Epithelial cell of esophagus (primary cell): Measurements from ENCODE around the gene GLB1L3.

Experiments
- DNase-seq: peaks from one replicate; pipeline ENCODE4 v3.0.0; 2010; ENCODE audit warnings: low read depth
- H3K4me3 ChIP-seq: 2 replicates; pipeline ENCODE4 v1.5.1; 2011; ENCODE audit warnings: mild to moderate bottlenecking, low read length, control low read depth
- CTCF ChIP-seq: IDR thresholded peaks from 2 replicates; pipeline ENCODE4 v1.5.1; 2011; ENCODE audit warnings: low read depth, mild to moderate bottlenecking, low read length, control low read depth, inconsistent platforms; ENCODE audit not compliant: insufficient read depth; ENCODE audit errors: missing control alignments

The GLB1L3 gene

DNA sequence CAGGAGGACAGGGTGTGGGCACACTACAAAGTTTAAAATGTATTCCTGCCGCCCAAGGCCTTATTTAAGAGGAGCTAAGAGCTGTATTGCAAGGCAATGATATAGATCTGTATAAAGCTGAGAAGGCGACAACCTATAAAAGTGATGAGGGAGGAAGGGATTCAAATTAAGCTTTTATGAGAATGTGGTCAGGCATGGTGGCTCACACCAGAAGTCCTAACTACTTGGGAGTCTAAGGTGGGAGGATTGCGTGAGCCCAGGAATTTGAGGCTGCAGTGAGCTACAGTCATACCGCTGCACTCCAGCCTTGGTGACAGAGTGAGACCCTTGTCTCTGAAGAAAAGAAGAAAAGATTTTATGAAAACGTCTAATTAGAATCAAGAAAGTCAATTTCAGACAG, 9.7 kb upstream of the GLB1L3 start:
- TF ChIP-seq CTCF, result no peak
- no peak for DNase-seq
- no peak overlapping the region for H3K4me3 ChIP-seq

DNA sequence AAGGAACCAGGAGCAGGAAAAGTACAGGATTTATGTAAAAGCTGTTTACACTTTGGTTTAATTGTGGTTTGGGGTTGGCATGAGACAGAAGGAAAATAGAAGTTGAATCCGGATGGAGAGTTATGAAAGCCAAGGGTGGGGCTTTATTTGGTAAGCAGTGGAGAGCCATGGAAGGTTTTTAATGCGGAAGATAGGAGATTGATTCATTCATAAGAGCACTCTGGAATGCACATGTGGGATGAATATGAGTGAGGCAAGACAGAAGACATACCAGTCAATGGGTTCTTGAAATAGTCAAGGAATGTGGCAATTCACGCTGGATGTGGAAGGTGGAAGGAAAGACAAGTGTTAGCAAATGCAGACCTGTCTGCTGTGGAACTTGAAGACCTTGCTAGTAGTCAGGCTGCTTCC, 9.3 kb upstream of the GLB1L3 start:
- no peak overlapping the region for H3K4me3 ChIP-seq
- DNase-seq, result peak; percentile 99
- no peak for TF ChIP-seq CTCF

DNA sequence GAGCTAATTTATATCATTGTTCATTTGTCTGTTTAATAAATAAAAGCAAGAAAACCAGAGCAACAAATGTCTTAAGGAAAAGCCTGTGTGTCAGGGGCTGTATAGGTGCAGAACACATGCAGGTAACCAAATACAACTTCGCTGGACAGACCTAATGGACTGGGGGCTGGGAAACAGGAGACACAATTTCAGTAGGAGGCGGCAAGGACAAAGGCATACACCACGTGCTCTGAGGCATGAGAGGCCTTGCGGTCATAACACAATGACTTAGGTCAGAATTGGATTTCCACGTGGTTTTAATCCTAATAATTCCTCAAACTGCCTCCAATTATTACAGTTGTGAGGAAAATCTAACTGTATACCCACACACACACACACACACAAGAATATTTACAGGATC, 8.7 kb upstream of the GLB1L3 start:
- DNase-seq, result no peak
- no peak for TF ChIP-seq CTCF
- H3K4me3 ChIP-seq, result no peak overlapping the region

GRCh38 chr11:134267966-134268365, 8.2 kb upstream of the GLB1L3 start:
- no peak for DNase-seq
- no peak overlapping the region for H3K4me3 ChIP-seq
- TF ChIP-seq CTCF, result no peak

DNA sequence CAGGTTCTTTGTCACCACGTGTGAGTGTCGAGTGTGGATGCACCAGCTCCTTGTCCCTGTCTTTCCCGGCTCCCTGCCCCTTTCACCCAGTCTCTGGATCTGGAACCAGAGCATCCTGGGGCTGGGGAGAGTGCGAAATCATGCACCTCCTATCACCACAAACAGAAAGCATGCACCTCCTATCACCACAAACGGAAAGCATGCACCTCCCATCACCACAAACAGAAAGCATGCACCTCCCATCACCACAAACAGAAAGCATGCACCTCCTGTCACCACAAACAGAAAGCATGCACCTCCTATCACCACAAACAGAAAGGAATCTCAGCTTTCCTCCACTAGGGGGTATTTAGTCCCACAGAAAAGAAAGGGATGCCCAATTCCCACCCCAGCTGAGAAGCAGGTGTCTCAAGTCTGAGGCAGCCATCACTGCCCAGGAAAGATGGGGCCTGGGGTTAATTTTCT, 5.9 kb upstream of the GLB1L3 start:
- DNase-seq, result peak; percentile 35
- TF ChIP-seq CTCF, result peak; percentile 6
- H3K4me3 ChIP-seq, result no peak overlapping the region

DNA sequence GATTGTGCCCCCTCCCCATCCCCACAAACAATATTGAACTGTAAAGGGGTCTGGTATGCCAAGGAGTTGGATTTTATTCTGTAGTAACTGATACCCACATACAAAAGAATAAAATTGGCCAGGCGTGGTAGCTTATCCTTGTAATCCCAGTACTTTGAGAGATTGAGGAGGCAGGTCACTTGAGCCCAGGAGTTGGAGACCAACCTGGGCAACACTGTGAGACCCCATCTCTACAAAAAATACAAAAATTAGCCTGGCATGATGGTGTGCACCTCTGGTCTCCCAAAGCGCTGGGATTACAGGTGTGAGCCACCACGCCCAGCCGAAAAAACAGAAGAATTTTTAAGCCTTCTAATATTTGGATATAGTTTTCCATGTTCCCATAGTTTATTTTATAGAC, 4.2 kb upstream of the GLB1L3 start:
- no peak overlapping the region for H3K4me3 ChIP-seq
- no peak for DNase-seq
- no peak for TF ChIP-seq CTCF
